ENCODE measurements around the gene TFE3. TPM values are rescaled to one million over a fixed set of nuclear protein-coding genes. Genes with fewer than 3 reads are reported as not detected.

TFE3 gene
- total RNA-seq, 1 experiment from 2014 or later: 46.4 TPM

DNA sequence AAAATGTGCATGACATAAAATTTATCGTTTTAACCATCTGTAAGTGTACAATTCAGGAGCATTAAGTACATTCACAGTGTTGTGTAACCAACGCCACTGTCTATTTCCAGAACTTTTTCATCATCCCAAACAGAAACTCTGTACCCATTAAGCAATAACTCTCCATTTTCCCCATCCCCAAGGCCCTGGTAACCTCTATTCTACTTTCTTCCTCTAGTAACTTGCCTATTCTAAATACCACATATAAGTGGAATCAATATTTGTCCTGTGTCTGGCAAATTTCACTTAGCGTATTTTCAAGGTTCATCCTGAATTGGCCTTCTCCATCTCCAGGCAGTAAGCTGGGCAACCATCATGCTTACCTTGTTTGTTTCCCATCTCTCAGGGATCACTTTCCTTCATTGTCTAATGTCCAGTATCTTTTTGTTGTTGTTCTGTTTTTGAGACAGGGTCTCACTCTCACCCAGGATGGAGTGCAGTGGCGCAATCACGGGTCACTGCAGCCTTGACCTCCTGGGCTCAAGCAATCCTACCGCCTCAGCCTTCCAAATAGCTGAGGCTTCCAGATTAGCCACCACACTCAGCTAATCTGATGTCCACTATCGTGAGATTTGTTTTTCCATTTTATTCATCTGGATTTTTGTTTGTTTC lies 23.4 kb downstream of the TFE3 start:
- no peak overlapping the region for H3K27ac Mint-ChIP-seq
- CTCF ChIA-PET: no interaction called here
- H3K36me3 Mint-ChIP-seq: peaks cover 7% of the 10 kb centered on the region
- POLR2A ChIA-PET: interaction anchor here (0.6 kb wide), 1 partner anchor 9 kb away, joined by 3 read pairs; no protein-coding TSS in a partner anchor
- H3K9me3 Mint-ChIP-seq: no peaks in the 10 kb centered on the region
- no peaks in the 10 kb centered on the region for H3K27me3 Mint-ChIP-seq (ENCODE audit: low read depth)
- no peaks in the 10 kb centered on the region for H3K4me1 Mint-ChIP-seq
- H3K4me3 Mint-ChIP-seq: no peak overlapping the region
- DNase-seq (ENCODE audit: low spot score) (no peak), ATAC-seq (no peak)
- TF ChIP-seq GABPB1 (CRISPR knock-in tag; IDR thresholded peaks at IDR 0.05) (0 out of 2 replicates have a peak, but pooled peaks have one; percentile 12), CREM (CRISPR knock-in tag; IDR thresholded peaks at IDR 0.05) (no peak)

DNA sequence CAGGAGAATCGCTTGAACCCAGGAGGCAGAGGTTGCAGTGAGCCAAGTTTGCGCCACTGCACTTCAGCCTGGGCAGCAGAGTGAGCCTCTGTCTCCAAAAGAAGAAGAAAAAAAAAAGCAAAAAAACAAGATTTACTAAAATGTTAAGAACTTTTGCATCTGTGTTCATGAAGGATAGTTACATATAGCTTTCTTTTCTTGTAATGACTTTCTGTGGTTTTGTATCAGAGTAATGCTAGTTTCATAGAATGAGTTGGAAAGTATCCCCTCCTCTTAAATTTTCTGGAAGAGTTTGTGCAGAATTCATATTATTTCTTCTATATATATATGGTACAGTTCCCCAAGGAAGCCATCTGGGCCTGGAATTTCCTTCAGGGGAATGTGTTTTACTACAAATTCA lies 24.1 kb downstream of the TFE3 start:
- Mint-ChIP-seq H3K4me1 (no peaks in the 10 kb centered on the region), H3K9me3 (no peaks in the 10 kb centered on the region), H3K4me3 (no peak overlapping the region), H3K27ac (no peak overlapping the region), H3K27me3 (ENCODE audit: low read depth) (no peaks in the 10 kb centered on the region), H3K36me3 (peaks cover under 1% of the 10 kb centered on the region; the same call in 1 of the 2 replicates)
- ChIA-PET POLR2A (interaction anchor here (0.6 kb wide), 1 partner anchor 9 kb away, joined by 3 read pairs; no protein-coding TSS in a partner anchor), CTCF (no interaction called here)
- TF ChIP-seq SP1 (CRISPR knock-in tag; conservative IDR thresholded peaks at IDR 0.05): no peak
- TF ChIP-seq NFYB (CRISPR knock-in tag; conservative IDR thresholded peaks at IDR 0.05; ENCODE audit: low read depth): no peak
- TF ChIP-seq, protein P1, sequence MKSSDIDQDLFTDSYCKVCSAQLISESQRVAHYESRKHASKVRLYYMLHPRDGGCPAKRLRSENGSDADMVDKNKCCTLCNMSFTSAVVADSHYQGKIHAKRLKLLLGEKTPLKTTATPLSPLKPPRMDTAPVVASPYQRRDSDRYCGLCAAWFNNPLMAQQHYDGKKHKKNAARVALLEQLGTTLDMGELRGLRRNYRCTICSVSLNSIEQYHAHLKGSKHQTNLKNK (CRISPR knock-in tag; IDR thresholded peaks at IDR 0.05): no peak
- TF ChIP-seq, protein P2, sequence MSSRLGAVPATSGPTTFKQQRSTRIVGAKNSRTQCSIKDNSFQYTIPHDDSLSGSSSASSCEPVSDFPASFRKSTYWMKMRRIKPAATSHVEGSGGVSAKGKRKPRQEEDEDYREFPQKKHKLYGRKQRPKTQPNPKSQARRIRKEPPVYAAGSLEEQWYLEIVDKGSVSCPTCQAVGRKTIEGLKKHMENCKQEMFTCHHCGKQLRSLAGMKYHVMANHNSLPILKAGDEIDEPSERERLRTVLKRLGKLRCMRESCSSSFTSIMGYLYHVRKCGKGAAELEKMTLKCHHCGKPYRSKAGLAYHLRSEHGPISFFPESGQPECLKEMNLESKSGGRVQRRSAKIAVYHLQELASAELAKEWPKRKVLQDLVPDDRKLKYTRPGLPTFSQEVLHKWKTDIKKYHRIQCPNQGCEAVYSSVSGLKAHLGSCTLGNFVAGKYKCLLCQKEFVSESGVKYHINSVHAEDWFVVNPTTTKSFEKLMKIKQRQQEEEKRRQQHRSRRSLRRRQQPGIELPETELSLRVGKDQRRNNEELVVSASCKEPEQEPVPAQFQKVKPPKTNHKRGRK (CRISPR knock-in tag; IDR thresholded peaks at IDR 0.05; ENCODE audit: borderline replicate concordance): no peak
- no peak for TF ChIP-seq ELF4 (CRISPR knock-in tag; IDR thresholded peaks at IDR 0.05; ENCODE audit: low read depth)
- ATAC-seq (no peak), DNase-seq (ENCODE audit: low spot score) (no peak)

DNA sequence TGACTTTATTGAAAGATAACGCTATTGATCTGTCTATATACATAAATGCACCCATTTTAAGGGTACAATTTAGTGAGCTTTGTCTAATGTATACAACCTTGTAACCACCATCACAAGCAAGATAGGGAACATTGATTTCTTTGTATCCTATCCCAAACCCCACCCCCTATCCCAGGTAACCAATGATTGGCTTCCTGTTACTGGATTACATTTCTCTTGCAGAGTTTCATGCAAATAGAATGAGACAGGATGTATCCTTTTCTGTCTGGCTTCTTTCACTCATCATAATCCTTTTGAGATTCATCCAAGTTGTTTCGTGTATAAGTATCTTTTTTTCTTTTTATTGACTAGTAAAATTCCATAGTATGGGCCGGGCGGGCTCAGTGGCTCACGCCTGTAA lies 39.5 kb downstream of the TFE3 start:
- Mint-ChIP-seq H3K9me3 (no peaks in the 10 kb centered on the region), H3K27ac (peak overlapping the region; percentile 94), H3K36me3 (peaks cover 5% of the 10 kb centered on the region), H3K4me3 (peak overlapping the region; percentile 10; the same call in 1 of the 2 replicates), H3K4me1 (peaks cover 11% of the 10 kb centered on the region), H3K27me3 (ENCODE audit: low read depth) (no peaks in the 10 kb centered on the region)
- ATAC-seq: no peak
- ChIA-PET CTCF (no interaction called here), POLR2A (interaction anchor here (1.2 to 2.2 kb wide), 2 partner anchors 36 to 39 kb away, joined by 3 to 10 read pairs; partner anchors contain the start of gene TFE3)
- DNase-seq (ENCODE audit: low spot score): no peak
- no peak for TF ChIP-seq IRF2 (CRISPR knock-in tag; IDR thresholded peaks at IDR 0.05; ENCODE audit: borderline replicate concordance, low read depth)
- TF ChIP-seq ZNF138 (CRISPR knock-in tag; conservative IDR thresholded peaks at IDR 0.05): no peak
- TF ChIP-seq, protein P3, sequence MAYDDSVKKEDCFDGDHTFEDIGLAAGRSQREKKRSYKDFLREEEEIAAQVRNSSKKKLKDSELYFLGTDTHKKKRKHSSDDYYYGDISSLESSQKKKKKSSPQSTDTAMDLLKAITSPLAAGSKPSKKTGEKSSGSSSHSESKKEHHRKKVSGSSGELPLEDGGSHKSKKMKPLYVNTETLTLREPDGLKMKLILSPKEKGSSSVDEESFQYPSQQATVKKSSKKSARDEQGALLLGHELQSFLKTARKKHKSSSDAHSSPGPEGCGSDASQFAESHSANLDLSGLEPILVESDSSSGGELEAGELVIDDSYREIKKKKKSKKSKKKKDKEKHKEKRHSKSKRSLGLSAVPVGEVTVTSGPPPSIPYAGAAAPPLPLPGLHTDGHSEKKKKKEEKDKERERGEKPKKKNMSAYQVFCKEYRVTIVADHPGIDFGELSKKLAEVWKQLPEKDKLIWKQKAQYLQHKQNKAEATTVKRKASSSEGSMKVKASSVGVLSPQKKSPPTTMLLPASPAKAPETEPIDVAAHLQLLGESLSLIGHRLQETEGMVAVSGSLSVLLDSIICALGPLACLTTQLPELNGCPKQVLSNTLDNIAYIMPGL (CRISPR knock-in tag; IDR thresholded peaks at IDR 0.05): no peak
- TF ChIP-seq, protein P4, sequence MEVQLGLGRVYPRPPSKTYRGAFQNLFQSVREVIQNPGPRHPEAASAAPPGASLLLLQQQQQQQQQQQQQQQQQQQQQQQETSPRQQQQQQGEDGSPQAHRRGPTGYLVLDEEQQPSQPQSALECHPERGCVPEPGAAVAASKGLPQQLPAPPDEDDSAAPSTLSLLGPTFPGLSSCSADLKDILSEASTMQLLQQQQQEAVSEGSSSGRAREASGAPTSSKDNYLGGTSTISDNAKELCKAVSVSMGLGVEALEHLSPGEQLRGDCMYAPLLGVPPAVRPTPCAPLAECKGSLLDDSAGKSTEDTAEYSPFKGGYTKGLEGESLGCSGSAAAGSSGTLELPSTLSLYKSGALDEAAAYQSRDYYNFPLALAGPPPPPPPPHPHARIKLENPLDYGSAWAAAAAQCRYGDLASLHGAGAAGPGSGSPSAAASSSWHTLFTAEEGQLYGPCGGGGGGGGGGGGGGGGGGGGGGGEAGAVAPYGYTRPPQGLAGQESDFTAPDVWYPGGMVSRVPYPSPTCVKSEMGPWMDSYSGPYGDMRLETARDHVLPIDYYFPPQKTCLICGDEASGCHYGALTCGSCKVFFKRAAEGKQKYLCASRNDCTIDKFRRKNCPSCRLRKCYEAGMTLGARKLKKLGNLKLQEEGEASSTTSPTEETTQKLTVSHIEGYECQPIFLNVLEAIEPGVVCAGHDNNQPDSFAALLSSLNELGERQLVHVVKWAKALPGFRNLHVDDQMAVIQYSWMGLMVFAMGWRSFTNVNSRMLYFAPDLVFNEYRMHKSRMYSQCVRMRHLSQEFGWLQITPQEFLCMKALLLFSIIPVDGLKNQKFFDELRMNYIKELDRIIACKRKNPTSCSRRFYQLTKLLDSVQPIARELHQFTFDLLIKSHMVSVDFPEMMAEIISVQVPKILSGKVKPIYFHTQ (CRISPR knock-in tag; IDR thresholded peaks at IDR 0.05): no peak
- TF ChIP-seq FOXP1 (CRISPR knock-in tag; IDR thresholded peaks at IDR 0.05; ENCODE audit: borderline replicate concordance): no peak
- TF ChIP-seq, protein P5, sequence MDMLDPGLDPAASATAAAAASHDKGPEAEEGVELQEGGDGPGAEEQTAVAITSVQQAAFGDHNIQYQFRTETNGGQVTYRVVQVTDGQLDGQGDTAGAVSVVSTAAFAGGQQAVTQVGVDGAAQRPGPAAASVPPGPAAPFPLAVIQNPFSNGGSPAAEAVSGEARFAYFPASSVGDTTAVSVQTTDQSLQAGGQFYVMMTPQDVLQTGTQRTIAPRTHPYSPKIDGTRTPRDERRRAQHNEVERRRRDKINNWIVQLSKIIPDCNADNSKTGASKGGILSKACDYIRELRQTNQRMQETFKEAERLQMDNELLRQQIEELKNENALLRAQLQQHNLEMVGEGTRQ (CRISPR knock-in tag; IDR thresholded peaks at IDR 0.05): no peak
- TF ChIP-seq, protein P6, sequence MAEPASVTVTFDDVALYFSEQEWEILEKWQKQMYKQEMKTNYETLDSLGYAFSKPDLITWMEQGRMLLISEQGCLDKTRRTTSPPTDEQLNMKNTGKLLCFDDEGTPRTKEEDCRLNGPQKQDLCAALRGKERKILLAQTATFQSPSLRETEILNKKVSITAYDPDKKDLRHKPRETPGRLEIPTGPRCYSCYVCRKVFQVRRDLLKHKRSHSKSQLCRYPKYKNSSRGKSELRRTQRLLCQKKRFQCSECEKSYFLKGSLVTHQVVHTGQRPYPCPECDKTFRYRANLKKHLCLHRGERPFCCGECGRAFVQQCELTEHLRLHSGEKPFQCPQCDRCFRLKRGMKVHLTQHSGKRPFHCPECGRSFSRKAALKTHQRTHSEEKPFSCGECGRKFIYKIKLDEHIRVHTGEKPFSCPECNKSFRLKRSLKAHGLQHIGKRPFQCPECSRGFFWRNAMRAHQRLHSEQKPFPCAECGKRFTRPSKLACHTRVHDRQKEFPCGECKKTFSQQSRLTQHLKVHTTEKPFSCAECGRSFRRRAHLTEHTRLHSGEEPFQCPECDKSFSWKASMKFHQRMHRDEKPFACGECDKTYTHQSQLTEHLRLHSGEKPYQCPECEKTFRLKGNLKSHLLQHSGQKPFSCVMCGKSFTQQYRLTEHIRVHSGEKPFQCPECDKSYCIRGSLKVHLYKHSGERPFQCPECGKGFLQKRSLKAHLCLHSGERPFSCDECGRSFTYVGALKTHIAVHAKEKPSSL (CRISPR knock-in tag; conservative IDR thresholded peaks at IDR 0.05): no peak
- no peak for TF ChIP-seq SOX15 (CRISPR knock-in tag; IDR thresholded peaks at IDR 0.05)
- TF ChIP-seq CREB1 (CRISPR knock-in tag; IDR thresholded peaks at IDR 0.05): no peak
- TF ChIP-seq, protein P2 (CRISPR knock-in tag; IDR thresholded peaks at IDR 0.05; ENCODE audit: borderline replicate concordance): no peak
- no peak for TF ChIP-seq NR3C1 (CRISPR knock-in tag; conservative IDR thresholded peaks at IDR 0.05; ENCODE audit: low read depth)
- no peak for TF ChIP-seq OVOL2 (CRISPR knock-in tag; IDR thresholded peaks at IDR 0.05; ENCODE audit: borderline replicate concordance)
- no peak for TF ChIP-seq ZNF423 (CRISPR knock-in tag; IDR thresholded peaks at IDR 0.05)
